ENCODE measurements around the gene SPRED3. TPM values are rescaled to one million over a fixed set of nuclear protein-coding genes. Genes with fewer than 3 reads are reported as not detected.

Gene SPRED3
- polyA plus RNA-seq, 1 donor from 2014 or later = 4.9 TPM

DNA sequence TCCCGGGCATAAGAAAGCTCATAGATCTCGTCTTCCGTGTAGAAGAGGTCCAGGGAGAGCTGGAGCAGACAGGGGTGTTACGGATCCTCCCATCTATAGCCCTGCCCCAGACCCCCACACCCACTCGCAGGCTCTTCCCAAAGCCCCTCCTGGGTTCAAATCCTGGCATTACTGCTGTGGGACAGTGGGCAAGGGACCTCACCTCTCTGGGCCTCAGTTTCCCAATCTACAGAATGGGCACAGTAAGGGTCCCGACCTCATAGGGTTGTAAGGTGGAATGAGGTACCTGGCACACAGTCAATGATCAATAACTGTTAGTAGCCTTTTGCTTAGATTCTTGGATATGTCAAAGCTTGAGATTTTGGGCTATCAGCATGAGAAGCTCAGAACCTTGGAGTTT is 24.9 kb downstream of the SPRED3 start:
- Histone ChIP-seq H2AFZ (ENCODE audit: low read depth, low read length) (no peak overlapping the region), H3K27ac (ENCODE audit: low read length) (no peak overlapping the region), H3K4me2 (ENCODE audit: low read length) (no peak overlapping the region), H4K20me1 (ENCODE audit: insufficient read depth) (no peaks in the 10 kb centered on the region), H3K9ac (ENCODE audit: low read length) (no peak overlapping the region), H3F3A (ENCODE audit: insufficient read depth, low read length, poor library complexity, severe bottlenecking) (no peaks in the 10 kb centered on the region), H3K36me3 (ENCODE audit: insufficient read depth, low read length) (no peaks in the 10 kb centered on the region), H3K9me3 (ENCODE audit: low read length) (no peaks in the 10 kb centered on the region), H3K79me2 (replicated peaks; ENCODE audit: insufficient read depth, low read length) (no peaks in the 10 kb centered on the region), H3K27me3 (ENCODE audit: insufficient read depth, low read depth, low read length) (no peaks in the 10 kb centered on the region), H3K9me2 (ENCODE audit: insufficient read depth, low read length) (no peaks in the 10 kb centered on the region), H3K4me3 (ENCODE audit: low read length) (no peak overlapping the region)
- TF ChIP-seq POLR2AphosphoS5 (IDR thresholded peaks at IDR 0.05) (no peak), EP300 (conservative IDR thresholded peaks at IDR 0.05; ENCODE audit: poor library complexity, severe bottlenecking) (no peak), SMC3 (conservative IDR thresholded peaks at IDR 0.05; ENCODE audit: poor library complexity) (no peak), CTCF (IDR thresholded peaks at IDR 0.05; ENCODE audit: poor library complexity, severe bottlenecking) (no peak), MXI1 (conservative IDR thresholded peaks at IDR 0.05; ENCODE audit: poor library complexity, severe bottlenecking) (no peak), TAF1 (IDR thresholded peaks at IDR 0.05; ENCODE audit: low read depth) (no peak), RAD21 (conservative IDR thresholded peaks at IDR 0.05) (no peak)

DNA sequence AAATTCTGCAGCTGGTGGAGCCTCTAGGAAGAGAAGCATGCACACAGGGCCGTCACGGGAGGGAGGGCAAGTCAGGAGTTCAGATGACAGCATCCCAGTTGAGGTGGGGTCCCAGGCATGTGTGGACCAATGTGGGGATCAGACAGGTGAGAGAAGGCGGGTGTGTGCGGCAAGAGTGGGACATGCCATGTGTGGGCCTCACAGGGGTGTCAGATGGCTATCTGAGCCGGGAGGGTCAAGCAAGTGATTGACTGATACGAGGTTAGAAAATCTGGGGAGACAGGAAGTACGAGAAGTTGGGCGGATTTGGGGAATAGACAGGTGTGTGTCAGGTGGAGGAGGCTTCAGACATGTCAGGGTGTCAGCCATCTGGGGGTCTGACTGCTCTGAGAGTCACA is 28.6 kb downstream of the SPRED3 start:
- no peak overlapping the region for H3K4me2 ChIP-seq (ENCODE audit: low read length)
- no peak overlapping the region for H2AFZ ChIP-seq (ENCODE audit: low read depth, low read length)
- H3K4me3 ChIP-seq (ENCODE audit: low read length) = no peak overlapping the region
- no peaks in the 10 kb centered on the region for H3K36me3 ChIP-seq (ENCODE audit: insufficient read depth, low read length)
- no peaks in the 10 kb centered on the region for H3K9me2 ChIP-seq (ENCODE audit: insufficient read depth, low read length)
- H4K20me1 ChIP-seq (ENCODE audit: insufficient read depth) = no peaks in the 10 kb centered on the region
- no peak overlapping the region for H3K27ac ChIP-seq (ENCODE audit: low read length)
- no peak overlapping the region for H3K9ac ChIP-seq (ENCODE audit: low read length)
- H3K79me2 ChIP-seq (replicated peaks; ENCODE audit: insufficient read depth, low read length) = no peaks in the 10 kb centered on the region
- TF ChIP-seq SMC3 (conservative IDR thresholded peaks at IDR 0.05; ENCODE audit: poor library complexity) = no peak
- TF ChIP-seq RAD21 (conservative IDR thresholded peaks at IDR 0.05) = no peak
- no peak for TF ChIP-seq EZH2 (IDR thresholded peaks at IDR 0.05; ENCODE audit: borderline replicate concordance, insufficient read depth, low read length, poor library complexity, severe bottlenecking)
- no peak for TF ChIP-seq CTCF (IDR thresholded peaks at IDR 0.05; ENCODE audit: poor library complexity, severe bottlenecking)
- no peak for TF ChIP-seq TAF1 (IDR thresholded peaks at IDR 0.05; ENCODE audit: low read depth)
- TF ChIP-seq POLR2AphosphoS5 (IDR thresholded peaks at IDR 0.05) = no peak
- no peak for TF ChIP-seq MXI1 (conservative IDR thresholded peaks at IDR 0.05; ENCODE audit: poor library complexity, severe bottlenecking)
- no peak for TF ChIP-seq EP300 (conservative IDR thresholded peaks at IDR 0.05; ENCODE audit: poor library complexity, severe bottlenecking)
- TF ChIP-seq REST (IDR thresholded peaks at IDR 0.05; ENCODE audit: borderline replicate concordance) = no peak
- H3K9me3 ChIP-seq (ENCODE audit: low read length) = no peaks in the 10 kb centered on the region
- no peaks in the 10 kb centered on the region for H3F3A ChIP-seq (ENCODE audit: insufficient read depth, low read length, poor library complexity, severe bottlenecking)
- H3K27me3 ChIP-seq (ENCODE audit: insufficient read depth, low read depth, low read length) = no peaks in the 10 kb centered on the region

Data from neural cell (in vitro differentiated cells).